Stimulated activated naive CD4-positive, alpha-beta T cell treated with Interleukin-2 at 50 U/mL for 16 hours (primary cell): ENCODE results near the gene LENG9.
"Not testable (repeated sequence)": the region's sequence is repeated elsewhere in the genome, so short reads cannot be mapped to it uniquely, and the experiment has no call there.

Experiments
- DNase-seq: peaks from one replicate; lab custom pipeline; 2025; lab: John Stamatoyannopoulos, UW

The LENG9 gene

DNA sequence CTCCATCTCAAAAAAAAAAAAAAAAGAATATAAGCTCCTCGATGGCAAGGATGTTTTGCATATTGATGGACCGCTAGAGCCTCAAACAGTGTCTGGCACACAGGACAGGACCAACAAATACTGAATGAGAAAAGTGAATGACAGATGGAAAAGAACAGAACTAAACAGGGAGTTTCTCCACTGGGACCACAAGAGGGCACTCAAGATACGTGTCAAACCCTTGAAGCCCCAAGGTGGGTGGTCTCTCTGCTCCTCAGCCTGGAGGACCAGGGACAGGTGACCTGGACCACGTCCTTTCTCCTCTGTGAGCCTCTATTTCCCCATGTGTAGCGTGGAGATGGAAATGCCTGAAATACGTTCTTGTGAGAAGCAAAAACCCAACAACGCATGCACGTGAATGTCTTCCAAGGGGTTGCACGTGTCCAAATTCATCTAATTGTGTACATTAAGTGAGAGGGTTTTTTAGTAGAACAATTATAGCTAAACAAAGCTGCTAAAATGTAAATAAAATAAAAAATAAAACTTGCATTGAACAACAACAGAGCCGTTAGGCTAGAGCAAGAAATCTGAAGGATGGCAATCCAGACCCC, 15.2 kb upstream of the LENG9 start:
- DNase-seq = no peak

DNA sequence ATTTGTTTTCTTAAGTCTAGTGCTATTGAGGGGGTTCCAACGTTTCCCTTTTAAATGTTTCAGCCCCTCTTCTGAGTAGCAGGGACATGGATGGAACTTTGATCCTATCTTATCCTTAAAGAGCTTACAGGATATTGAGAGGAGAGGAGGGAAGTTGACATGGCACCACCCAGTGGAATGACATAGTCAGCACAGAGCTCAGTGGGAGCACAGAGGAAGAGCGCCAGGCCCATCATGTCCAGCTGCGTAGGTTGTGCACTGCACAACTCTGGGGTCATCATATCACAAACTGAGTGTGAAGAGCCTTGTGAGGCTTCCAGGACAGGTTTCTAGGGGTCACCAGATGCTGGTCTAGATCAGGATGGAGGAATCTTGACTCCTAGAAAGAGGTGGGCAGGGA, 14.1 kb upstream of the LENG9 start:
- DNase-seq = no peak

DNA sequence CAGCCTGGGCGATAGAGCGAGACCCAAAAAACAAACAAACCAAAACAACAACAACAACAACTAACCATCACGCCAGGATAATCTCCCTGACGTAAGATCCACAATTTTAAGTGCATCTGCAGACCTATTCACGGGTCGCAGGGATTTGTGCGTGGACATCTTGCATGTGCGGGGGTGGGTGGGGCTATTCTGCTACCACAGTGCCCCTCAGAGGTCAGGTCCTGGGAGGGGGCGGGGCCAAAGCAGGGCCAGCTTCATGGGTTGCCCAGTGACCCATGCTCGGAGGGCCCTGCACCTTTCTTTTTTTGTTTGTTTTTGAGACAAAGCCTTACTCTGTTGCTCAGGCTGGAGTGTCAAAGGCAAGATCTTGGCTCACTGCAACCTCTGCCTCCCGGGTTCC, 12.1 kb upstream of the LENG9 start:
- no peak for DNase-seq

DNA sequence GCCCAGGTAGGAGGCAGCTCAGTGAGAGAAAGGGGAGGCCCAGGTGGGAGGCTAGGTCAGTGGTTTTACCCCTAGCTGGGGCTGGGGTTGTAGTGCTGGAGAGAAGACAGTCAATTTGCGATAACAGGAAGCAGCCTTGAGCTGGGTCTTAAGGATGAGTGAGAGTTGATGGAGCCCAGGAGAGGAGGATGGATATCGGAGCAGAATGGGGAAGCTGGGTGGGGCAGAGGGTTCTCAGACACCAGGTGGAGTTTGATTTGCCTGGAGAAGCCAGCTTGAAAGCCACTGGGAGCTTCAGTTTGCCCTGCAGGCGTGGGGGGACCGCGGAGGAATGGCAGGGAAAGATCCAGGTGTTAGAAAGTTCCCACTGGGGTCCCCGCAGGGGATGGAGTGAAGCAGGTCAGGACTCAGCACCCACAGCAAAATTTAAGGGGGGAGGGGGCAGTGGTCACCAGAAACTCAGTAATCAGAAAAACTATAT, 10.4 kb upstream of the LENG9 start:
- DNase-seq = no peak

DNA sequence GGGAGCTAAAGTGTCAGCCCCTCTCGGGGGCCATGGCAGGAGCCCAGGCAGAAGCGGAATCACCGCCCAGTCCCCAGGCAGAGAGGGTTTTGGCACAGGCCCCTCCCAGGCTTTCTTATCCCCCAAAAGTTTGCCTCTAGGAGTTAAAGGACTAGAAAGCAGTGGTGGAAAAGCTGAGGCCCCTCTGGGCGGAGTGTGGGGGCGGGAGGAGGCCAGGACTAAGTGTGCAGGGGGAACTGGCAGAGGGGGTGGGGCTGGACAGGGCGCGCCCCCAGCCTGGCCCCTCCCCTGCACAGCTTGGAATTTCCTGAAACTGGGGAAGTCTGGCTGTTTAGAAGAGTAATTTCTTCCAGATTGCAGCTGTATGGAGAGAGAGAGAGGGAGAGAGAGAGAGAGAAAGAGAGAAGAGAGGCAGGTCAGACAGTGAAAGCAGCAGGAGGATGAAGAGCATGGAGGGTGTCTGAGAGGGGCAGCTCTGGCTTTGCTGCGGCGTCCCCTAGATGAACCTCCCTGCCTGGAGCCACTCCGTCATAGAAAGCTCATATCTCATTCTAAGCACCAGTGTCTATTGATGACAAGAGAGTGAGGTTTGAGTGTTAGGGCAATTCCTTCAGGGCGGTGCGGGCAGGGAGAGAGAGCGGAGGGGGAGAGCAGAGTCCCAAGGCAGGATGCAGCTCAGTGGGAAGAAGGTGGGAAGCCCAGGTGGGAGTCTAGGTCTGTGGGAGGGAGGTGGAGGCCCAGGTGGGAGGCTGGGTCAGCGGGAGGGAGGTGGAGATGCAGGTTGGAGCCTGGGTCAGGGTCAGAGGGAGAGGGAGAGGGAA, 9.7 kb upstream of the LENG9 start, which contains the start of gene CDC42EP5:
TSS of gene CDC42EP5 (minus strand) at position 226 of the 821 bp plus-strand sequence. CDS start 7,749 bp downstream, outside the sequence.
- no peak for DNase-seq

DNA sequence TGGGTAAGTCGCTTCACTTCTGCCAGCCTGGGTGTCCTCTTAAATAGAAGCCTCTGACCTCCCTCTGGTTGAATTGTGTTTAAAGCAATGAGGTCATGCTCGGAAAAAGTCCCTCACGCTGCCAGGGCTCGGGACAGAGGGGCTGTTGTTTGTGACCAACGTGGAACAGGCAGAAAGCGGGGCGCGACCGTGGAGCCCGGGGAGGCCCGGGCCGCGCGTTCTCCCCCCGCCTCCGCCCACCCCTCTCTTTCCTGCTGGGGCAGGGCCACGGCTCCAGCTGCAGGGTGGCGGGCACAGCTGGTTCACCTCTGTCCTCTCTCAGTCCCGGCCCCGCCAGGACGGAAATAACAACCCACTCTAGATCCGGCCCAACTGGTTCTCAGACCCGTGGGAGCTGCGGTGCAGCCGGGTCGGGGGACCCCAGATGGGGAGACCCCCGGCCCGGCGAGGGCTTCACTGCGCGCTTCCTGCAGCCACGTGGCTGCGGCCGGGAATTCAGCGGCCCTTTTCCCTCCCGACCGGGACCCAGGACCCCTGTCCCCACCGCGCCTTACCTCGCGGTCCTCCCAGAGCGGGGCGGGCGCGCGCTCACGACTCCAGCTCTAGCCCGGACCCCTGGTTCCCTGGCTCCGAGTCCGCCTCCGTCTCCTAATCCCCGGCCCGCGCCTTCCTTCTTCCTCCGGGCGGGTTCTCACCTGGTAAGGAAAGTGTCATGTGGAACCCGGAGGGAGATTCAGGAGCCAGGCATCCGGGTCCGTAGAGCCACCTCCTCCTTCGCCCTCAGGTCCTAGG, 7.6 kb upstream of the LENG9 start:
- no peak for DNase-seq

DNA sequence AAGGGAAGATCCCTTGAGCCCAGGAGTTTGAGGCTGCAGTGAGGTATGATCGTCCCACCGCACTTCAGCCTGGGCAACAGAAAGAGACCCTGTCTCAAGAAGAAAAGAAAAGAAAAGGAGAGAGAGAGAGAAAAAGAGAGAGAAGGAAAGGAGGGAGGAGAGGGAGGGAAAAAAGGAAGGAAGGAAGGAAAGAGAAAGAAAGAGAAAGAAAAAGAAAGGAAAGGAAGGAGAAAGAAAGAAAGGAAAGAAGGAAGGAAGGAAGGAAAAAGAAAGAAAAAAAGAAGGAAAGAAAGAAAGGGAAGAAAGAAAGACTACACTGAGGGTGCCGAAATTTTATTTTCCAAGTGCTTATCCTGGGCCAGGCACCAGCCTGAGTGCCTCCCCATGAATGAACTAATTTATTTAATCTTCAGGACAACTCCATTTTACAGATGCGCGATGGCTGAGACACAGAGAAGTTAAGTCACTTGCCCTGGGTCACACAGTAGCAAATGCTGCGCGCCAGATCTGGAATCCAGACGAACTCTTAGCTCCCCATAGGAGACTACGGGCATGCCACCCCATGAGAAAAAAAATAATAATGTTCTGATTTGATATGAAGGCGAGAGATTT, 6.8 kb upstream of the LENG9 start:
- DNase-seq = no peak

DNA sequence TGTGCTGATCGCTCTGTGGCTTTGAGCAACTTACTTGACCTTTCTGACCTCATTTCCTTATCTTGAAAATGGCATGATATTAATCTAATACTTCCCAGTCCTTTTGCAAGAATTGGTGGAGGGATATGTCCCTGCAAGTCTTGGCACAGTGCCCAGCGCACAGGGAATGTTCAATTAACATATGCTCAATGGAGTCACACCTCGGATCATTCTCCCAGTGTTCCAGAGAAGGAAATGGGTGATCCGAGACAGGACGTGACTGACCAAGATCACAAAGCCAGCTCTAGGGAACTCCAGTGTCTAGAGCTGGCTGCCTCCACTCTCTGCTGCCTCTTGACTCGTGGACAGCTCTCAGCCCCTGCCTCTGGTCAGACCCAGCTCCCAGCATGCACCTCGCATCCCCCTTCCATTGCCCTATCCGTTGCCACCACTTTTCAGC, 5.9 kb upstream of the LENG9 start:
- no peak for DNase-seq

DNA sequence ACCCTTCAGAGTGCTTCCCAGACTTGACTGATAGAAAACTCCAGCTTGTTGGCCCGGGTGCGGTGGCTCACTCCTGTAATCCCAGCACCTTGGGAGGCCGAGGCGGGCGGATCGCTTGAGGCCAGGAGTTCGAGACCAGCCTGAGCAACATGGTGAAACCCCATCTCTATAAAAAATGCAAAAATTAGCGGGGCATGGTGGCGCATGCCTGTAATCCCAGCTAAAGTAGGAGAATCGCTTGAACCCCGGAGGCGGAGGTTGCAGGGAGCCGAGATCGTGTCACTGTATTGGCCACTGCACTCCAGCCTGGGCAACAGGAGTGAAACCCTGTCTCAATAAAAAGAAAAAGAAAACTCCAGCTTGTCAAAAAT, 2.5 kb upstream of the LENG9 start:
- DNase-seq = not testable (repeated sequence)

DNA sequence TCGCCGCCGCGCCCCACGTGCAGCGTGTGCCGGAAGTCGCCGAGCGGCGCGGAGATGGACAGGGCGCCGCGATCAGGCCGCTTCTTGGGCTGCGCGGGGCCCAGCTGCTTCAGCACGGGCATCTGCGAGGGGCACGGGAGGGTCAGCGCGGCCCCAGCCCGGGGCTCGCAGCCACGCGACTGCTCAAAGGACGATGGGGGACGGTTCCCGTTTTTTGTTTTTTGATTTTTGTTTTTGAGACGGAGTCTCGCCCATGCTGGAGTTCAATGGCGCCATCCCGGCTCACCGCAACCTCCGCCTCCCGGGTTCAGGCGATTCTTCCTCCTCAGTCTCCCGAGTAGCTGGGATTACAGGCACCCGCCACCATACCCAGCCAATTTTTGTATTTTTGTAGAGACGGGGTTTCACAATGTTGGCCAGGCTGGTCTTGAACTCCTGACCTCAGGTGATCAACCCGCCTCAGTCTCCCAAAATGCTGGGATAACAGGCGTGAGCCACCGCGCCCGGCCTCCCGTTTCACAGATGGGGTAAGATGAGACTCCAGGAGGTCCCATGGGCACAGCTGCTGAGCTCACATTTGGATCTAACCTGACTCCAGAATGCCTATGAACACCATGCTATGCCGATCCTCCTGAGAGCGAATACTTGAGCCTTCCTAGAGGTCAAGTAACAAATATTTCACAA, 2.0 kb upstream of the LENG9 start:
- no peak for DNase-seq

DNA sequence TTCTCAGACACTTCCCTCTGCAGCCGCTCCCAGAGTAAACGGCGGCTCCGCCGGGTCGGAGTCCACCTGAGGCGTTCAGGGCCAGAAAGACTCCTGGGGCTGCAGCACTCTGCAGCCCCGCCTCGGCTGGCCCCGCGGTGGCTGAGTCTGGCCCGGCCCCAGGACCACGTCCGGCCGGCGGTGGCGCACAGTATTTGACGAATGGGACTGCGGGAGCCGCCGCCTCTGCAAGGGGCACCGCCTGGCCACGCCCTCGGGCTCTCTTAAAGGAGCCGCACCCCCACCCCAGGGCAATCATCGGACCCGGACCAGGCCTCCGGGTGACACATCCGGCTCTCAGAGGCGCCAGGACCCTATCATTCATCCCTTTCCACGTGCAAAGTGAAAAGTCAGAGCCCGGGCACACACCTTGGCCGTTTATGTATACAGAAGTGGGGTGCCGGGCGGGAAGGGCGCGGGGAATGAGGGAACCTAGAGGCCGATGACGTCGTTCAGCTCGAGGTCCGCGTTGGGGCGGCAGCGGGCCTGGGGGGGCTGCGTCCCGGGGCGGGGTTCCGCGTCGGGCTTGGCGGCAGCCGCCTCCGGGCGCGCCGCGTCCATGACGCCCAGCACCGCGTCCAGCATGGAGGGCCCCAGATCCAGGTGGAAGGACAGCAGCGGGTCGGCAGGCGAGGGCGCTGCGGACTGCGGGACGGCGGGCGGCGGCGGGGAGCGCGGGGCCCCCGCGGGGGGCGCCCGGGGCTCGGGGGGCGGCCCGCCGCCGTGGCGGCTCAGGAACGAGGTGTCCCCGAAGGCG, 1.2 kb upstream of the LENG9 start:
- peak; percentile 77 for DNase-seq

DNA sequence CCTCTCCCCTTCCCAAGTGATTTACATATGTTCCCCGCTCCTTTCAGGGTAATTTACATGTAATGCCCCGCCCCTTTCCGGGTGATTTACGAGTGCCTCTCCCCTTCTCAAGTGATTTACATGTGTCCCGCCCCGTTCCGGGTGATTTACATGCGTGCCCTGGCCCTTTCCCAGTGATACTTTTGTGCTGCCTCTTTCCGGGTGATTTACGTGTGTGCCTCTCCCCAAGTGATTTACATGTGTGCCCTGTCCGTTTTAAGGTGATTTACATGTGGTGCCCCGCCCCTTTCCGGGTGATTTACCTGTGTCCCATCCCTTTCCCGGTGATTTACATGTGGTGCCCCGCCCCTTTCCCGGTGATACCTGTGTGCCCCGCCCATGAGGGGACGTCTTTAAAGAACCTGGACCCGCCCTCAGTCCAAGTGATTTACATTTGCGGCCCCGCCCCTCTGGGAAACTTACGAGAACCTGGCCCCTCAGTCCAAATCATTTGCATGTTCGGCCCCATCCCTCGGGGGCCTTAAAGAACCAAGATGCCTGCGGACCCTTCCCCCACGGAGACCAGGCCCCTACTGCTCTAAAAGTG, 559 bp upstream of the LENG9 start:
- DNase-seq = peak; percentile 93

DNA sequence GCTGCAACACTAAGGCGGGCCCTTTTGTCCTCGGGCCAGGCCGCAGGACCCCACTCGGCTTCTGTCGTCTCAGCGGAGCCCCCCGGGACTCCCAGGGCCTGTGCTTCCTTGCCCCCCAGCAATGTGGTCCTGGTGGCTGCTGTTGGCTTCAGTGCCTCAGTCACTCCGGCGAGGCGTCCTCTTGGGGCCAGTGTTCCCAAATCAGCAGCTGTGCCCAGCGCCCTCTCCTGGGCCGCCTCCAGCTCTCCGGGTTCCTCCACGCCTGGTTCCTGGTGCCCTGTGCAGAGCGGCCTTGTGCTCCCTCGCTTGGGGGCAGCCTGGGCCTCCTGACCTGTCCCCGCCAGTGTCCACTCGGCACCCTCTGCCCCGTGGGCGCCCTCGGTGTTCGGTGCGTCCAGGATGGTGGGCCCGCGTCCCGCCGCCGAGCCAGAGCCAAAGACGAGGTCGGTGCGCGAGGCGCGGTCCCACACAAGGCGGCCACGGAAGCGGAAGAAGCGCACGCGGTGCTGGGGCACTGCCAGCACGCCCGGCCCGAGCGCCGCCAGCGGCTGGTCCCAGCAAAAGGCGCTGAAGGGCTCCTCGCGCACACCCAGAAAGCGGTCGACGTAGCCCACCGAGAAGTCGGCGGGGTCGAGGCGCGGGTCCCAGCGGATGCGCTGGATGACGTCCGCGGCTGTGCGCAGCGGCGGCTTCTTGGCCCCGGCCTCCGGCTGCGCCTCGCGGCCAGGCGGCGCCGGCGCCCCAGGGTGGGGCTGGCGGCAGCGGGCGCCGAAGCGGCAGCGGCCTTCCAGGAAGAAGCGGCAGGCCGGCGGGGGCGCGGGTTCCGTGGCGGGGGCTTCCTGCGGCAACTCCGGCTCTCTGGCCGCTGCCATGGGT, 685 bp downstream of the LENG9 start:
- peak; percentile 52 for DNase-seq

DNA sequence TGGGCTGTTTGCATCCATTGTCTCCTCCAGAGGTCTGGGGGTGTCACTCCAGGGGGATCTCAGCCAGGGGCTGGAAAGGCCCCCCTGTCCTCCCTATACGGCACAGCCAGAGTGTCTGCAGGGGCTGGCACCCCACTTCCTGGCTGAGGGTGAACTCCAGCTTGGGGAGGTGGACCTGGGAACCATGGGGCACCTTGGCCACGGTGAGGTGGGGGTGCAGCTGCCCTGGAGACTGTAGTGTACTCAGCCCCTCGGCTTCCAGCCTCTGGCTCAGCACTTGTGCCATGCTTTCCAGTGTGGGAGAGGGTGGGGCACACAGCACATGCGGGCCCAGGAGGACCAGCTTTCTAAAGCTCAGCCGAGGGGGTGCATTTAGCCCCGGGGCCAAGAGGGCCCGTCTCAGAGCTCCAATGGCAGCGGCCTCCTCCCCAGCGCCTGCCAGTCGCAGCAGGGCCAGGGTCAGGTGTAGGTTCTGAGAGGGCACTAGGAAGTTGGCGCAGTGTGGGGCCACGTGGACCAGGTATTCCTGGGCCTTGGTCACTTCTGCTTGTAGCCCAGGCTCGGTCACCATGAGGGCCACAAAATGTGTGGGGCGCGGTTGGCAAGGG, 1.4 kb downstream of the LENG9 start:
- DNase-seq = no peak

DNA sequence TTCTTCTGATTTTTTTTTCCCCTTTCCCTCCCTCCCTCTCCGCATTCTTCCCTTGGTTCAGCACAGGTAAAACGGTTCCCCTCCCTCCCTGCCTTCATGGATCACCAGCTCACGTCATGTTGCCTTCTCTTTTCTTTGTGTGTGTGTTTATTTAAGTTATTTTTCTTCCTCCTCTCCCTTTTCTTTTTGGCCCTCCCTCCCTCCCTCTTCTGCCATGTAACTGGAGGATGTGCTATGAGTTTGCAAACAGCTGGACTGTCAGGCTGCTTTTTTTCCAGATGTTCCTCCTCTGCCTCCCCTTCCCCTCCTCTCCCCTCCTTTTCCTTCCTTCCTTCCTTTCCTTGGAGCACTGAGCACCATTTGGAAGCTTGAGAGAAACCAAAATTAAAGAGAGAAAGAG, 2.0 kb downstream of the LENG9 start:
- no peak for DNase-seq

DNA sequence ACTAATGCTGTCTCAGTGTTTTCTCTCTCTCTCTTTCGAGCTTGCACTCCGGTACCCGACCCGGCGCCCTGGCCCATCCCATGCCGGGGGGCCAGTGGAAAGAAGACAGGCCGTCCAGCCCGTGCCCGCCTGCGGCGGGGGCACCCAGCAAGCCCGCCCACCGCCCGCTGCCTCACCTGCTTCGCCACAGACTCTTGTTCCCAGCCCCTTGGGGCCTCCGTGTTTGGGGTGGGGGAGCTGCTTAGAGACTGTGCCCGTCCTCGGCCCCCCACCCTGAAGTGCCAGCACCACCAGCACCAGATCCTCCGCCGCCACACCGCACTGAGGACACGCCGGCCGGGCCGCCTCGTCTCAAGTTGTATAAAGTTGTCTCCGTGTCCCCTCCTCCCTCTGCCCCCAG, 2.4 kb downstream of the LENG9 start:
- no peak for DNase-seq

DNA sequence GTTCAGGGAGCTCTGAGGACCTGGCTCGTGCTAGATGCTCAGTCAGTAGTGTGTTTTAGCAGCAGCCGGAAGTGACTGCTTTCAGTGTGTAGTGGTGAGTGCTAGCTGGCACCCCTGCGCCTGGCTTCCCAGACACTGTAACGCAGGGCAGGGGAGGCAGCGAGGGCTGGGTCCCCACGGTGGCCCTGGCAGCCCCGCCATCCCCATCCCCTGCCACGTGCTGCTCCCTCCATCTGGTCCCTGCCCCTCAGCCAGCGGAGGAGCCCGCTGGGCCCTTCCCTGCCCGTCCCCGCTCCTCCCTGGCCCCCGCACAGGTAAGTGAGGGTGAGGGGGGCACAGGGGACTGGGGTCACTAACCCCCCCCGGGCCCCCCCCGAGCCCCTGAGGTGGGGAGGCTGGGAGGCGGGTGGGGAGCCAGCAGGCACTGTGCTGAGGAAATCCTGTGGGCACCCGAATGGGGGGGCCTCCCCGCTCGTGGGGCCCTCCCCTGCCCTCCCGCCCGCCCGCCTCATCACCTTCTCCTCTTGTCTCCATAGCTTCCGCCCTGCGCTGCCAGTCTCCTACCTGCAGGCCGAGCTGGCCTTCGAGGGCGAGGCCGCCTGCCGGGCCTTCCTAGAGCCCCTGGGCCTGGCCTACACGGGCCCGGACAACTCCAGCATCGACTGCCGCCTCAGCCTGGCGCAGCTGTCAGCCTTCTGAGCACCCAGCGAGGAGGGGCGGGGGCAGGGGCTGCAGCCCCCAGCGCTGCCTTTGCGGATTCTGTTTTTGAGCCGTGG, 3.2 kb downstream of the LENG9 start:
- no peak for DNase-seq
